Chondrocyte (in vitro differentiated cells): Measurements from ENCODE around the gene ZNF552. TPM values are rescaled to one million over a fixed set of nuclear protein-coding genes. Genes with fewer than 3 reads are reported as not detected.

ENCODE experiments used
- DNase-seq: peaks from one replicate; pipeline ENCODE4 v3.0.0; 2021; ENCODE audit warnings: mixed read lengths, low spot score
- H3K27ac Mint-ChIP-seq: one replicate; pipeline ENCODE4 v1.8.0; 2021; ENCODE audit warnings: mild to moderate bottlenecking, moderate library complexity, mixed read lengths; ENCODE audit not compliant: unreplicated experiment
- H3K27me3 Mint-ChIP-seq: 2 replicates; pipeline ENCODE4 v1.8.0; 2021; ENCODE audit warnings: low read depth, mixed read lengths
- H3K36me3 Mint-ChIP-seq: 2 replicates; pipeline ENCODE4 v1.8.0; 2021; ENCODE audit warnings: low read depth, mixed read lengths
- H3K4me1 Mint-ChIP-seq: 2 replicates; pipeline ENCODE4 v1.8.0; 2021; ENCODE audit warnings: low read depth, mild to moderate bottlenecking, mixed read lengths
- H3K4me3 Mint-ChIP-seq: one replicate; pipeline ENCODE4 v1.8.0; 2021; ENCODE audit warnings: mild to moderate bottlenecking, moderate library complexity, mixed read lengths; ENCODE audit not compliant: unreplicated experiment
- H3K9me3 Mint-ChIP-seq: 2 replicates; pipeline ENCODE4 v1.8.0; 2021; ENCODE audit warnings: low read depth, mixed read lengths
- total RNA-seq: library from RNA; stranded (reverse); gene quantifications from 3 replicates; pipeline ENCODE4 v1.2.1, GENCODE V29; 2021
- TF ChIP-seq, protein P1 (sequence below): fragments of 200-600 bp; sonication (generic); IDR thresholded peaks from 2 replicates; pipeline ENCODE4 v1.5.0; 2021; ENCODE audit warnings: antibody characterized with exemption, mild to moderate bottlenecking, moderate library complexity

ZNF552 gene
- total RNA-seq, 1 donor from 2014 or later = 3.6 TPM

DNA sequence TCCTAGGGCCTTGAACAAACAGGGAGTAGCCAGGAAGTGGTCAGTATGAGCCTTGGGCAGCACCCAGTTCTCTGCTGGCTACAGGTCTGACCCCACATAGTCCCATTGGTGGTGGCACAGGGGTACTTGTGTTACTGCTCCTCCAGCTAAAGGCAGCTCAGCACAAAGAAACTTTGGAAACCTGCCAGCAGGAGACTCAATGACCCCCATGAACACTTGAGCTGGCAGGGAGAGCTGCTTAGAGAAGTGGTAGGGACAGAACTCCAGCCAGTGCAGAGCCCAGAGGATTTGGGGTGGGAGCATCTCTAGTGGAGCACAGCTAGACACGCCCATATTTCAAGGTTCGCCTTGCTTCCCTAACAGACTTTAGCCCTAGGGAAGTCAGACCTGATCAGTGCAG lies 55.6 kb downstream of the ZNF552 start:
- Mint-ChIP-seq H3K4me1 (no peaks in the 10 kb centered on the region), H3K27me3 (no peaks in the 10 kb centered on the region), H3K36me3 (peaks cover 53% of the 10 kb centered on the region), H3K27ac (no peak overlapping the region), H3K9me3 (peaks cover 25% of the 10 kb centered on the region), H3K4me3 (no peak overlapping the region)
- DNase-seq = no peak
- TF ChIP-seq, protein P1, sequence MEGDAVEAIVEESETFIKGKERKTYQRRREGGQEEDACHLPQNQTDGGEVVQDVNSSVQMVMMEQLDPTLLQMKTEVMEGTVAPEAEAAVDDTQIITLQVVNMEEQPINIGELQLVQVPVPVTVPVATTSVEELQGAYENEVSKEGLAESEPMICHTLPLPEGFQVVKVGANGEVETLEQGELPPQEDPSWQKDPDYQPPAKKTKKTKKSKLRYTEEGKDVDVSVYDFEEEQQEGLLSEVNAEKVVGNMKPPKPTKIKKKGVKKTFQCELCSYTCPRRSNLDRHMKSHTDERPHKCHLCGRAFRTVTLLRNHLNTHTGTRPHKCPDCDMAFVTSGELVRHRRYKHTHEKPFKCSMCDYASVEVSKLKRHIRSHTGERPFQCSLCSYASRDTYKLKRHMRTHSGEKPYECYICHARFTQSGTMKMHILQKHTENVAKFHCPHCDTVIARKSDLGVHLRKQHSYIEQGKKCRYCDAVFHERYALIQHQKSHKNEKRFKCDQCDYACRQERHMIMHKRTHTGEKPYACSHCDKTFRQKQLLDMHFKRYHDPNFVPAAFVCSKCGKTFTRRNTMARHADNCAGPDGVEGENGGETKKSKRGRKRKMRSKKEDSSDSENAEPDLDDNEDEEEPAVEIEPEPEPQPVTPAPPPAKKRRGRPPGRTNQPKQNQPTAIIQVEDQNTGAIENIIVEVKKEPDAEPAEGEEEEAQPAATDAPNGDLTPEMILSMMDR = no peak

GRCh38 chr19:57757941-57758340 lies 56.8 kb downstream of the ZNF552 start:
- Mint-ChIP-seq H3K4me1 (no peaks in the 10 kb centered on the region), H3K27me3 (no peaks in the 10 kb centered on the region), H3K9me3 (peaks cover 36% of the 10 kb centered on the region), H3K4me3 (no peak overlapping the region), H3K36me3 (peaks cover 58% of the 10 kb centered on the region), H3K27ac (no peak overlapping the region)
- DNase-seq = no peak
- TF ChIP-seq, protein P1 = no peak

Other genes with a start within 250 kb of the ZNF552 start
- 5.4 to 7.7 TPM (median 6.0 TPM) in 3 replicates for gene ZNF416, start 236.0 kb downstream of the ZNF552 start, total RNA-seq
- 4.8 to 7.2 TPM (median 5.5 TPM) in 3 replicates for gene ZIK1, start 230.8 kb downstream of the ZNF552 start, total RNA-seq
- gene ZNF530, start 215.0 kb downstream of the ZNF552 start, total RNA-seq = 1.4 to 3.4 TPM (median 2.2 TPM) in 3 replicates
- gene ZNF134, start 200.7 kb downstream of the ZNF552 start, total RNA-seq = 16.9 to 19.8 TPM (median 19.3 TPM) in 3 replicates
- gene ZNF211, start 181.7 kb downstream of the ZNF552 start, total RNA-seq = 11.0 to 13.1 TPM (median 12.6 TPM) in 3 replicates
- gene ZSCAN4, start 146.0 kb downstream of the ZNF552 start, total RNA-seq = not detected in 3 replicates
- 4.0 to 5.8 TPM (median 5.5 TPM) in 3 replicates for gene ZNF551, start 132.9 kb downstream of the ZNF552 start, total RNA-seq
- 15.7 to 16.3 TPM (median 15.7 TPM) in 3 replicates for gene ZNF154, start 105.7 kb downstream of the ZNF552 start, total RNA-seq
- gene ZNF671, start 87.3 kb downstream of the ZNF552 start, total RNA-seq = 6.3 to 7.2 TPM (median 7.0 TPM) in 3 replicates
- gene ZNF776, start 68.1 kb downstream of the ZNF552 start, total RNA-seq = 13.2 to 18.9 TPM (median 14.7 TPM) in 3 replicates
- 9.8 to 14.7 TPM (median 10.7 TPM) in 3 replicates for gene ZNF586, start 45.2 kb downstream of the ZNF552 start, total RNA-seq
- gene ZNF587B, start 15.4 kb upstream of the ZNF552 start, total RNA-seq = 6.9 to 14.5 TPM (median 8.0 TPM) in 3 replicates
- gene ZNF587, start 34.9 kb upstream of the ZNF552 start, total RNA-seq = 27.1 to 39.9 TPM (median 30.8 TPM) in 3 replicates
- 7.9 to 16.6 TPM (median 8.5 TPM) in 3 replicates for gene ZNF814, start 74.1 kb upstream of the ZNF552 start, total RNA-seq
- 12.9 to 24.5 TPM (median 15.0 TPM) in 3 replicates for gene ZNF417, start 101.7 kb upstream of the ZNF552 start, total RNA-seq
- 6.4 to 9.8 TPM (median 6.7 TPM) in 3 replicates for gene ZNF418, start 120.5 kb upstream of the ZNF552 start, total RNA-seq
- 4.6 to 7.7 TPM (median 5.1 TPM) in 3 replicates for gene ZNF256, start 132.8 kb upstream of the ZNF552 start, total RNA-seq
- 1.4 to 2.1 TPM (median 1.7 TPM) in 3 replicates for gene C19orf18, start 159.6 kb upstream of the ZNF552 start, total RNA-seq
- 10.8 to 15.9 TPM (median 11.4 TPM) in 3 replicates for gene ZNF606, start 187.9 kb upstream of the ZNF552 start, total RNA-seq
- gene ZSCAN1, start 219.1 kb upstream of the ZNF552 start, total RNA-seq = 0.37 to 1.3 TPM in 2 of 3 replicates, not detected in the other
- 4.6 to 6.7 TPM (median 4.9 TPM) in 3 replicates for gene ZNF135, start 244.4 kb upstream of the ZNF552 start, total RNA-seq